ENCODE data around the gene FXYD5.

GRCh38 chr19:35138305-35138892 lies 16.1 kb upstream of the FXYD5 start, which contains the start of gene FXYD1:
- TF ChIP-seq POLR2AphosphoS5 (IDR thresholded peaks at IDR 0.05; ENCODE audit: low read depth, low read length) (no peak), TCF7L2 (IDR thresholded peaks at IDR 0.05; ENCODE audit: low read depth, low read length) (no peak), CTCF (IDR thresholded peaks at IDR 0.05) (no peak), REST (IDR thresholded peaks at IDR 0.05; ENCODE audit: insufficient read depth in 1 of 2, low read depth in 2 of 2, low read length in 1 of 2) (no peak)
